Esophagus muscularis mucosa (tissue), 4 donors: ENCODE results near the gene BOC. TPM values are rescaled to one million over a fixed set of nuclear protein-coding genes. Genes with fewer than 3 reads are reported as not detected.
A peak's percentile ranks its signal among the peaks of the same experiment; 100 is the strongest.

Experiments used
- DNase-seq: peaks from one replicate; pipeline ENCODE4 v3.0.0-alpha.2; 2017; ENCODE audit errors: extremely low spot score
- H3K27ac ChIP-seq, 4 donors: fragments of 200-600 bp; sonication (generic); replicated peaks in 1 of 4; 1 replicate in 3 of 4; 2 replicates in 1 of 4; pipeline ENCODE4 v1.5.1; 2016 to 2019; ENCODE audit warnings: mild to moderate bottlenecking in 1 of 4
- H3K27me3 ChIP-seq, 4 donors: fragments of 200-600 bp; sonication (generic); one replicate each; pipeline versions ENCODE4 v1.5.1 to v1.6.0; 2016 to 2019
- H3K36me3 ChIP-seq, 4 donors: fragments of 200-600 bp; sonication (generic); one replicate each; pipeline ENCODE4 v1.5.1; 2016 to 2019
- H3K4me1 ChIP-seq, 4 donors: fragments of 200-600 bp; sonication (generic); one replicate each; pipeline ENCODE4 v1.5.1; 2016 to 2019
- H3K4me3 ChIP-seq, 4 donors: fragments of 200-600 bp; sonication (generic); 1 replicate in 2 of 4; 2 replicates in 2 of 4; pipeline ENCODE4 v1.5.1; 2016 to 2019; ENCODE audit warnings: mild to moderate bottlenecking in 4 of 4, moderate library complexity in 1 of 4
- H3K9me3 ChIP-seq, 4 donors: fragments of 200-600 bp; sonication (generic); 1 replicate in 3 of 4; 2 replicates in 1 of 4; pipeline ENCODE4 v1.5.1; 2016 to 2019
- EP300 ChIP-seq: sonication (generic); formaldehyde crosslinking; IDR thresholded peaks from one replicate; pipeline ENCODE4 v1.6.1; 2017; ENCODE audit warnings: antibody characterized with exemption
- POLR2A ChIP-seq: fragments of 450-650 bp; IDR thresholded peaks from one replicate; pipeline ENCODE4 v1.6.1; 2017; ENCODE audit warnings: antibody characterized with exemption, moderate library complexity, mild to moderate bottlenecking, low read depth
- POLR2AphosphoS5 ChIP-seq, 2 donors: sonication (generic); formaldehyde crosslinking; IDR thresholded peaks; one replicate each; pipeline ENCODE4 v1.6.1; 2017; ENCODE audit warnings: antibody characterized with exemption in 2 of 2
- WGBS: methylation state at CpG from one replicate; pipeline ENCODE4 v1.1.5; 2018; 5-methylcytosine and 5-hydroxymethylcytosine counted together
- intact Hi-C: fragments of 100-400 bp; cut with DNase I; formaldehyde crosslinking; loops from one replicate; pipeline ENCODE4 v1.15.1; 2023
- total RNA-seq, 4 donors: library from RNA; depleted of rRNA; stranded (reverse); fragments of >200 nt; gene quantifications; one replicate each; pipeline versions ENCODE4 v1.1.0 to v1.2.1, GENCODE V29; 2016
- TF ChIP-seq, protein P1 (sequence below), 3 experiments: fragments of 200-600 bp in 2 of 3; fragments of 450-650 bp in 1 of 3; sonication (generic) in 2 of 3; IDR thresholded peaks; one replicate each; pipeline ENCODE4 v1.5.1; 2017 to 2019; ENCODE audit warnings: antibody characterized with exemption in 3 of 3, mild to moderate bottlenecking in 2 of 3, moderate library complexity in 1 of 3

BOC gene
- total RNA-seq, 4 donors from 2014 or later: 87.2 to 119 (median 90.8) TPM

DNA sequence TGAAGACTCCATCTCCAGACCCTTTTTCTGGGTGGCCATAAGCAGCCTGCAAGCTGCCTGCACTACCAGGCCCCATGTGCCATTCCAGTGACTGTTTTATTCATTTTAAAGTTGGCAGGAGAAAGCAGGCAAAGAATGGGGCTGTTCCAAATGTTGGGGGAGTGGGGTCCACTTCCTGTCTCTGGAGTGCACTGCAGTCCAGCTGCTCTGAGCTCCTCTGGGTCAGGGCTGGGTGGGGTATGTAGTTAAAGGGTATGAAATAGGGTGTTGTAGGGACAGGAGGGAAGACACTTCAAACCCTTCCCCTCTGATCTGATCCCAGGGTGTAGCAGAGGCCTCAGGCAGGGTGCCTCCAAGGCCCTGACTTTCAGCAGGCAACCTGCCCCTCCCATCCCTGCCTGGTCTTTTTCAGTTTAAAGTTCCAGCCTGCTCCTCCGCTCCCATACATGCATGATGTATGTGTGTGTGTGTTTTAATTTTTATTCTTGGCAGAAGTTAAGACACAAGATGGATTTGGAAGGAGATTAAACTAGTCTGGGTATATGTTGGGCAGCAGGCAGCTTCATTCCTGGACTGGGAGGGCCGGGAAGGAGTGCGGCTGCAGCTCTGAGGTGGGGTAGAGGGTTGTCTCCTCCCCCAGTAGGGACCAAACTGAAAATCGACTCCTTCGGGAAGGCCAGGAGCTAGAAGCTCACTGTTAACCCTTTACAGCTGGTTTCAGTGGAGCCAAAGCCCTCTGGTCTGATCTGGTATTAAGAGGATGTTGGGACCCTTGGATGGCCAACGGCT, 17.3 kb downstream of the BOC start:
- no peak for TF ChIP-seq POLR2AphosphoS5 (IDR thresholded peaks at IDR 0.05)
- TF ChIP-seq EP300: no peak
- TF ChIP-seq, protein P1, sequence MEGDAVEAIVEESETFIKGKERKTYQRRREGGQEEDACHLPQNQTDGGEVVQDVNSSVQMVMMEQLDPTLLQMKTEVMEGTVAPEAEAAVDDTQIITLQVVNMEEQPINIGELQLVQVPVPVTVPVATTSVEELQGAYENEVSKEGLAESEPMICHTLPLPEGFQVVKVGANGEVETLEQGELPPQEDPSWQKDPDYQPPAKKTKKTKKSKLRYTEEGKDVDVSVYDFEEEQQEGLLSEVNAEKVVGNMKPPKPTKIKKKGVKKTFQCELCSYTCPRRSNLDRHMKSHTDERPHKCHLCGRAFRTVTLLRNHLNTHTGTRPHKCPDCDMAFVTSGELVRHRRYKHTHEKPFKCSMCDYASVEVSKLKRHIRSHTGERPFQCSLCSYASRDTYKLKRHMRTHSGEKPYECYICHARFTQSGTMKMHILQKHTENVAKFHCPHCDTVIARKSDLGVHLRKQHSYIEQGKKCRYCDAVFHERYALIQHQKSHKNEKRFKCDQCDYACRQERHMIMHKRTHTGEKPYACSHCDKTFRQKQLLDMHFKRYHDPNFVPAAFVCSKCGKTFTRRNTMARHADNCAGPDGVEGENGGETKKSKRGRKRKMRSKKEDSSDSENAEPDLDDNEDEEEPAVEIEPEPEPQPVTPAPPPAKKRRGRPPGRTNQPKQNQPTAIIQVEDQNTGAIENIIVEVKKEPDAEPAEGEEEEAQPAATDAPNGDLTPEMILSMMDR (IDR thresholded peaks at IDR 0.05): no peak
- no peak for DNase-seq
- intact Hi-C loops: no loop called here
- Histone ChIP-seq H3K4me3 (no peak overlapping the region), H3K4me1 (peaks cover 8 to 93% (median 78%) of the 10 kb centered on the region in 4 donors), H3K27ac (peak overlapping the region; percentile 24 to 59 (median 34)), H3K9me3 (no peaks in the 10 kb centered on the region), H3K36me3 (peaks cover 0 to 9% (median 3%) of the 10 kb centered on the region in 4 donors), H3K27me3 (no peaks in the 10 kb centered on the region)
- 51% methylated on average over 5 of the region's 6 CpGs for WGBS

DNA sequence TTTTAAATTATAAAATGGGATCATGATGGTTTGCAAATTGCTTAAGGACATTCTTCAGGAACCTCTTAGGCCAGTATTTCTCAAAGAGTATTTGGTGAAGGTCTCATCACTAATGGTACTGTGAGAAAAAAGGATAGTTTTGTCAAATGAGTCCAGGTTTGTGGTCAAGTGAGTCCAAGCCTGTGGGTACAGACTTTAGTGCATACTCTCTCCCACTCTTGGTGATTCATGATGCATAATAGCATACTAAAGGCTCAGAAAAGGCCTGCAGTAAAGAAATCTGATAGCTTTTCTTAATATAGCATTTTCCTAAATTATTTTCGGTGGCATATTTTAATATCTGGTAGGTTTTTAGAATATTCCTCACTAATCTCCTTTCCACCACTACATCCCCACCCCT, 20.0 kb downstream of the BOC start:
- no peak for DNase-seq
- H3K4me1 ChIP-seq: peaks cover 14 to 88% (median 85%) of the 10 kb centered on the region in 4 donors

DNA sequence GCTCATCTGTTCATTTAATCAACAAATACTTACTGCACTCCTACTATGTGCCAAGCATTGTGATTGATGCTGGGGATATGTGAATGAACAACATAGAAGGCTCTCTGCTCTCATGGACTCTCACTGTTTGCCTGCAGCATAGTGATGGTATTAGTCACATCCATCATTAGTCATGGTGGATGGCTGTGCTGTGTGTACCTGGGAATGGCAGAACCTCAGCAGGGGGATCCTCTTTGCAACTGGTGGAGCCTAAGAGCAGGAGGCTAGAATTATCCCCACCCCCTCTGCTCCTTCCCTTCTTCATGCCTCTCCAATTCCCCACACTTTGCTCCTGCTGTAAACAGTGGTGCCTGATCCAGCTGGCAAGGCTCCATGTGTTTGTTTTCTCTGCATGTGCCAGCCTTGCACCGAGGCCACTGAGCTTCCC, 20.5 kb downstream of the BOC start:
- Histone ChIP-seq H3K36me3 (no peaks in the 10 kb centered on the region), H3K27ac (peak overlapping the region; percentile 34 to 62 (median 52)), H3K4me3 (no peak overlapping the region), H3K9me3 (no peaks in the 10 kb centered on the region), H3K27me3 (no peaks in the 10 kb centered on the region), H3K4me1 (peaks cover 14 to 83% (median 82%) of the 10 kb centered on the region in 4 donors)
- no peak for DNase-seq
- intact Hi-C loops: no loop called here
- TF ChIP-seq POLR2A: no peak
- TF ChIP-seq, protein P1 (IDR thresholded peaks at IDR 0.05): no peak
- peak in 1 of 2 donors; percentile 46 for TF ChIP-seq POLR2AphosphoS5 (IDR thresholded peaks at IDR 0.05)
- 19% methylated on average over 1 of the region's 1 CpG for WGBS

More for the DNA sequence above, 20.0 kb downstream of the BOC start:
- H3K4me3 ChIP-seq: no peak overlapping the region
- peak overlapping the region; percentile 34 to 62 (median 52) for H3K27ac ChIP-seq
- H3K36me3 ChIP-seq: peaks cover 0 to under 1% (median 0%) of the 10 kb centered on the region in 4 donors
- TF ChIP-seq EP300 (no peak), POLR2A (no peak), POLR2AphosphoS5 (IDR thresholded peaks at IDR 0.05) (no peak)
- TF ChIP-seq, protein P1 (IDR thresholded peaks at IDR 0.05): no peak
- intact Hi-C loops: no loop called here
- H3K27me3 ChIP-seq: no peaks in the 10 kb centered on the region
- no peaks in the 10 kb centered on the region for H3K9me3 ChIP-seq
- WGBS: 83% methylated on average over 1 of the region's 1 CpG

DNA sequence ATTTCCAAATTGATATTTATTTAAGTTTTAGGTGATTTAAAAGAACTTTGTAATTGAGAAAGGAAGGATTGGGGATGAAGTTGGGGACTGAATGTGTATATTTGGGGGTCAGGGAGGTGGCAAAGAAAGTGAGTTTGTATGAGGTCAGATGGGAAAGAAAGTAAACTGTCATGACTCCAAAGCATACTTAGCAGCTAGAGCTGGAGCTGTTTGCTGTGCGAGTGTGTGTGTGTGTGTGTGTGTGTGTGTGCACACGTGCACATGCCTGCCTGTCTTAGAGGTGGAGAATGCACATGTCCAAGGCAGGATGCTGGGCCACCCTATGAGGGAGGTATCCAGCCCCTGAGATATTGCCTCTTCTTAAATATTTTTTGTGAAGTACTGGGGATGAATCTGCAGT, 21.0 kb downstream of the BOC start:
- TF ChIP-seq POLR2A (no peak), POLR2AphosphoS5 (IDR thresholded peaks at IDR 0.05) (no peak), EP300 (no peak)
- TF ChIP-seq, protein P1 (IDR thresholded peaks at IDR 0.05): no peak
- Histone ChIP-seq H3K27ac (peak overlapping the region; percentile 34 to 62 (median 50)), H3K9me3 (no peaks in the 10 kb centered on the region), H3K4me3 (no peak overlapping the region), H3K4me1 (peaks cover 14 to 82% (median 79%) of the 10 kb centered on the region in 4 donors), H3K27me3 (no peaks in the 10 kb centered on the region), H3K36me3 (peaks cover 0 to 3% (median 0%) of the 10 kb centered on the region in 4 donors)
- no peak for DNase-seq
- 39% methylated on average over 2 of the region's 2 CpGs for WGBS
- intact Hi-C loops: no loop called here
